SU-DHL-6 (cell line): Measurements from ENCODE around the gene MT1H.
"Not testable (repeated sequence)": the region's sequence is repeated elsewhere in the genome, so short reads cannot be mapped to it uniquely, and the experiment has no call there.

Experiments
- EZH2phosphoT487 ChIP-seq: fragments of 200-600 bp; sonication (generic), shearing (Covaris generic); conservative IDR thresholded peaks from 2 replicates; pipeline ENCODE4 v1.6.1; 2018; ENCODE audit warnings: mild to moderate bottlenecking, antibody characterized with exemption, low read length, moderate library complexity, mixed read lengths
- TF ChIP-seq, protein P1 (sequence below): fragments of 200-600 bp; sonication (generic); IDR thresholded peaks from one replicate; pipeline ENCODE4 v1.5.1; 2017; ENCODE audit warnings: antibody characterized with exemption, mild to moderate bottlenecking, low read length, moderate library complexity; ENCODE audit not compliant: insufficient read depth, poor library complexity, severe bottlenecking

DNA sequence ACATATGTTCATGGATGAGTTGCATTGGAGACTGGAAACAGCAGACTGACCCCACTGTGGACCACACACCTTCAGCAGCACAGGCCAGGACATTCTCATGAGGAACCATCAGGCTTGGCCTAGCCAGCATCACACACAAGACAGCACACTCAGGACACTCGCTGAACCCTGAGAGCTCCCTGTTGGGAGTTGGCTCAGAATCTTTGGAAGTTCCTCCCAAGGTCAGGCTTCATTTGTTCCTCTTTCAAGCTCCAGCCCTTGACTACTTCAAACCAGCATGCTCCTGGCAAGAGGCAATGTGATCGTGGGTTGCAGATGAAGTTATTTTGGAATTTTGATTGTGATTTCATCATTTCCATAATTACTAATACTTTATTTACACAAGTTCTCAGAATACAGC, 2.1 kb downstream of the MT1H start:
- TF ChIP-seq, protein P1, sequence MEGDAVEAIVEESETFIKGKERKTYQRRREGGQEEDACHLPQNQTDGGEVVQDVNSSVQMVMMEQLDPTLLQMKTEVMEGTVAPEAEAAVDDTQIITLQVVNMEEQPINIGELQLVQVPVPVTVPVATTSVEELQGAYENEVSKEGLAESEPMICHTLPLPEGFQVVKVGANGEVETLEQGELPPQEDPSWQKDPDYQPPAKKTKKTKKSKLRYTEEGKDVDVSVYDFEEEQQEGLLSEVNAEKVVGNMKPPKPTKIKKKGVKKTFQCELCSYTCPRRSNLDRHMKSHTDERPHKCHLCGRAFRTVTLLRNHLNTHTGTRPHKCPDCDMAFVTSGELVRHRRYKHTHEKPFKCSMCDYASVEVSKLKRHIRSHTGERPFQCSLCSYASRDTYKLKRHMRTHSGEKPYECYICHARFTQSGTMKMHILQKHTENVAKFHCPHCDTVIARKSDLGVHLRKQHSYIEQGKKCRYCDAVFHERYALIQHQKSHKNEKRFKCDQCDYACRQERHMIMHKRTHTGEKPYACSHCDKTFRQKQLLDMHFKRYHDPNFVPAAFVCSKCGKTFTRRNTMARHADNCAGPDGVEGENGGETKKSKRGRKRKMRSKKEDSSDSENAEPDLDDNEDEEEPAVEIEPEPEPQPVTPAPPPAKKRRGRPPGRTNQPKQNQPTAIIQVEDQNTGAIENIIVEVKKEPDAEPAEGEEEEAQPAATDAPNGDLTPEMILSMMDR: not testable (repeated sequence)
- not testable (repeated sequence) for TF ChIP-seq EZH2phosphoT487
